K562 (cell line): ENCODE measurements around the gene THSD8. TPM values are rescaled to one million over a fixed set of nuclear protein-coding genes. Genes with fewer than 3 reads are reported as not detected.
A peak's percentile ranks its signal among the peaks of the same experiment; 100 is the strongest.

Source experiments
- CCAR2 ChIP-seq: fragments of 200-400 bp; formaldehyde crosslinking; IDR thresholded peaks from 2 replicates; pipeline ENCODE4 v1.6.1; 2017; ENCODE audit warnings: mild to moderate bottlenecking, low read depth, low read length
- CGGBP1 ChIP-seq: fragments of 250-450 bp; sonication (Bioruptor Pico); IDR thresholded peaks from 2 replicates; pipeline ENCODE4 v1.9.0; 2021; ENCODE audit warnings: mild to moderate bottlenecking
- CHD1 ChIP-seq: fragments of 200-600 bp; sonication (generic); IDR thresholded peaks from one replicate; pipeline ENCODE4 v1.6.1; 2012; ENCODE audit warnings: mild to moderate bottlenecking, moderate library complexity, low read length, inconsistent platforms
- DMBX1 ChIP-seq: fragments of 250-450 bp; sonication (Bioruptor Pico); IDR thresholded peaks from 2 replicates; pipeline ENCODE4 v1.8.0; 2022; ENCODE audit warnings: inconsistent platforms, mild to moderate bottlenecking, moderate library complexity, borderline replicate concordance
- HDAC2 ChIP-seq: fragments of 450-650 bp; IDR thresholded peaks from 2 replicates; pipeline ENCODE4 v1.6.1; 2016; ENCODE audit warnings: mild to moderate bottlenecking
- HNRNPH1 ChIP-seq: fragments of 200-400 bp; formaldehyde crosslinking; optimal IDR thresholded peaks from 2 replicates; pipeline ENCODE3; 2017; ENCODE audit warnings: low read depth, mild to moderate bottlenecking, low read length, moderate library complexity
- HOXB6 ChIP-seq: fragments of 250-450 bp; sonication (Bioruptor Pico); IDR thresholded peaks from 2 replicates; pipeline ENCODE4 v1.5.1; 2022; ENCODE audit warnings: mild to moderate bottlenecking, borderline replicate concordance
- KDM1A ChIP-seq, 2 experiments: fragments of 450-650 bp; IDR thresholded peaks; 2 replicates each; pipeline ENCODE4 v1.6.1; 2016; ENCODE audit warnings: mild to moderate bottlenecking in 2 of 2
- ZBTB33 ChIP-seq: sonication (generic); formaldehyde crosslinking; IDR thresholded peaks from 2 replicates; pipeline ENCODE4 v1.8.1; 2023; ENCODE audit warnings: mild to moderate bottlenecking, missing genetic modification reagents
- ZNF384 ChIP-seq: IDR thresholded peaks from 2 replicates; pipeline ENCODE4 v1.6.1; 2012; ENCODE audit warnings: low read depth, low read length, improper control_type of control experiment
- ZNF609 ChIP-seq: sonication (generic); formaldehyde crosslinking; IDR thresholded peaks from 2 replicates; pipeline ENCODE4 v1.8.1; 2023; ENCODE audit warnings: missing genetic modification reagents, mild to moderate bottlenecking, borderline replicate concordance
- polyA plus RNA-seq, 8 experiments: library from polyadenylated mRNA; depleted of rRNA in 4 of 8; stranded (reverse) in 5 of 8; unstranded in 3 of 8; fragments of >200 nt; fragmentation: Nextera tagmentation in 2 of 8; fragmentation: Illumina TruSeq in 1 of 8; extraction: Ambion mirVana in 2 of 8; extraction: Trizol in 1 of 8; gene quantifications; 2 replicates each; pipeline versions ENCODE4 v1.2.1 to v1.2.3, GENCODE V29; 2011 to 2014; ENCODE audit warnings: inconsistent platforms in 1 of 8, missing spikeins in 1 of 8
- total RNA-seq, 7 experiments: library from RNA; depleted of rRNA in 6 of 7; stranded (reverse); fragments of >200 nt in 6 of 7; fragmentation: Illumina TruSeq in 2 of 7; extraction: Trizol in 2 of 7; gene quantifications; 2 replicates each; pipeline versions ENCODE4 v1.2.1 to v1.2.3, GENCODE V29; 2011 to 2021; ENCODE audit warnings: low replicate concordance in 1 of 7

Gene THSD8
- total and polyA plus RNA-seq, 9 of the 15 experiments (the other 6 are each of a cell fraction or from before 2014, with no cell fraction given): 8.4 to 42.4 (median 19.9) TPM; not detected in 2

GRCh38 chr19:12815088-12815487 lies 13.2 kb downstream of the THSD8 start (continued):
- TF ChIP-seq ZNF609 (CRISPR knock-in tag) (no peak), CHD1 (no peak), KDM1A (IDR thresholded peaks at IDR 0.05) (0 out of 4 replicates have a peak, but pooled peaks of 1 of the 2 experiments have one; percentile 12), HDAC2 (no peak), ZBTB33 (CRISPR knock-in tag) (no peak), DMBX1 (CRISPR knock-in tag) (no peak), CCAR2 (no peak), CGGBP1 (no peak), HOXB6 (CRISPR knock-in tag) (no peak), HNRNPH1 (no peak), ZNF384 (peak; percentile 80)
